ENCODE measurements around the gene VWA3B.

VWA3B gene

DNA sequence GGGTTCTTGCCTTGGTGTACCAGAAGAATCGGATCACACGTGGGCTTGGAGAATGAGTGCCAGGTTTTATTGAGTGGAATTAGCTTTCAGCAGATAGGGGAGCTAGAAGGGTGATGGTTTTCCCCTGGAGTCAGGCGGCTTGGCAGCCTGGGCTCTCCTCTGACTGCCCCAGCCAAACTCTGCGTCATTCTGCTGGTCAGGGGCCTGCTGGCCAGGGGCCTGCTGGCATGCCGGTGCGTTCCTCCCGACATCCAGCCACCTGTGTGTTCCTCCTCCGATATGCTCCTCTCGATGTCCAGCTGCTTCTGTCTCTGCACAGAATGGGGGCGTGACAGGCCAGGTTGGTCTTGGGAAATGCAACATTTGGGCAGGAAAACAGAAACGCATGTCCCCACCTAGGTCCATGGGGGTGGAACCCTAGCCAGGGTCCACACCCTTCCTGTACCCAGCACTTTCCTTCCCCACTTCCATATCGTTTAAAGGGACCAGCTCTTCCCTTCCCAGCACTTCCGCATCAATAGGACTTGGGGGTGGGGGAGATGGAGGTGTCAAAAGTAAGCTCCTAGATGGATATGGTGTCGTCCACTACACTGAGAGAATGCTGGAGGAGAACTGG, 85.3 kb downstream of the VWA3B start:
- DNase-seq (ENCODE audit: low read depth in 2 of 2), result no peak

DNA sequence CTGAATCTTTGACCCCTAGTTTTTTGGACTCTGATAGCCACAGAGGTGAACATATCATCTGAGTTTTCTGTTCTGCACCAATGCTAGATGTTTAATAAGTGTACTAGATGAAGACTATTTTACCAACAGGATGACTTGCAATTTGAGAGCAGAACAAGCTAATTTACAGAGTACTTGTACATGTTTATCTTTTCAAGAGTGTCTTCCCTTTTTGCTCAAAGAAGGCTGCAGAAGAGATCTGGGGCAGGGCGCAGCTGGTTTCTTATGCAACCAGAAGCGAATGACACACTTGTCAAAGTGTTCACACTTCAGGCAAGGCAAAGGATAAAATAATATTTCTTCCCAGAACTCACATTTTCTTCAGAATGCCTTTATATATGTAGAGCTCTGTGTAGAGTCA, 86.0 kb downstream of the VWA3B start:
- DNase-seq (ENCODE audit: low read depth in 2 of 2), result no peak

DNA sequence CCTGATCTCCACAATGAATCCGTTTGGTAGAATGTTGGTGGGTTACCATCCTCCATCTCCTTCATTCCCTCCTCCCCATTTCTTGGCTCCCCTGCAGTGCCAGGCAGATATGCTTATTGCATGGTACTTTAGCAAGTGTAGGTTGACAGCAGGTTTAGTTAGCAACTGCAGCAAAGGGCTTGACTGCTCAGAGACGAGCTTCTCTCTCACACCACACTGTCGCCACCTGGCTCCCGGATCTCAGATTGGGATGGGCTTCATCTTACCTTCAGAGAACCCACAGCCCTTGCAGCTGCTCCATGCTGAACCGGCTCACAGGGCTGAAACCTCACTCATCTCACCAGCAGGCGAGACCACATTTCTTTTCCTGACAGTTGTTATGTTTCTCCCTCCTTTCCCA, 88.8 kb downstream of the VWA3B start:
- no peak for DNase-seq (ENCODE audit: low read depth in 2 of 2)

DNA sequence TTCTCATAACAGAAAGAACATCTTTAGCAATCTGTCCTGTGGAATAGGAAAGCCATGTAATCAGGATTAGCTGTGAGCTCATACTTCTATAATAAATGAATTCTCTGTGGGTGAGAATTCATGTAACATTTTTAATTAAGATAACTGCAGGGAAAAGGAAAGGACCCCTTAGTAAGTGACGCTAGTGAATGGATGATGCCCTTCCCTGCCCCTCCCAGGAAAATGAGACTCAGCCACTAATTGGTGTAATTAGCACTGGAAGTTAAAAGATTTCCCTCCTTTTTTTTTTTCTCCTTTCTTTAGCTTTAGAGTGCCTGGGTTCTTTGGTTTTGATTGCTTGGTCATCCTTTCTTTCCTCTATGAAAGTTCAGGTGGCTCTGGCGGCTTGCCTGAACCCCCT, 90.3 kb downstream of the VWA3B start:
- DNase-seq (ENCODE audit: low read depth in 2 of 2), result no peak

DNA sequence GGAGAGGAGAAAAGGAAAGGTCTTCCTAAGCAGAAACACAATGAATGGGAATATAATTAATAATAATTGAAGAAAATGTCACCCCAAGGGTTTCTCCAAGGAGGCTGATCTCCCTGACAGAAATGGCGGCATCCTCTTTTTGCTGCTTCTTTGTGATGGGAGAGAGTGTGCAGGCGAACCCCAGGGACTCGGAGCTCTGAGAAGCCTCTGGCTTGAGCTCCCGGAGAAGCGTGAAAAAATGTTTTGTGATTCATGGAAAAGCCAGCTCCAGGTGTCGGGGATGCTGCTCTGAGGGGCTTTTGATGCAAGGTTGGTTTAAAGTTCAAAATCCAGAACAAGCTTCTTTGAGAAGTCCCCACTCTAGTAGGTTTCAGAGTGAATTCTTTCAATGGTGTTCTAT, 91.0 kb downstream of the VWA3B start:
- no peak for DNase-seq (ENCODE audit: low read depth in 2 of 2)

GRCh38 chr2:98180456-98180855, 93.5 kb downstream of the VWA3B start:
- no peak for DNase-seq (ENCODE audit: low read depth in 2 of 2)

- no peak for DNase-seq (ENCODE audit: low read depth in 2 of 2)
These were observed 94.4 kb downstream of the VWA3B start for GRCh38 chr2:98181346-98181745.

DNA sequence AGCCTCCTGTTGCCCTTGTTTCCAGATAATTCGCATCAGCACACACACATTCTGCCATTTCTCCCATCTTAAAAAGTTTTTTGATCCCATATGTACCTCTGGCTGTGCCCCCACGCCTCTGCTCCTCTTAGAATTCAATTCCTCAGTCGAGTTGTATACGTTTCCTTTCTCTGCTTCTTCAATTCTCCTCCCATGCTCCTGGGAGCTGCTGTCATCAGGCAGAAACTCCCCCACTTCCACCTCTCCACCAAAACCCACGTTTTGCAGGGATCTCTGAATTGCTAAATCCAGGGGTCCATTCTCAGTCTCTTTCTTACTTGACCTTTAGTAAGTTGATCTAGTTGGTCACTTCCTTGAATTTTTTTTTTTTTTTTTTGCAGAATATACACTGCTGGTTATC, 98.8 kb downstream of the VWA3B start:
- DNase-seq (ENCODE audit: low read depth in 2 of 2), result no peak

- no peak for DNase-seq (ENCODE audit: low read depth in 2 of 2)
These were observed 100.2 kb downstream of the VWA3B start for GRCh38 chr2:98187194-98187593.

- DNase-seq (ENCODE audit: low read depth in 2 of 2), result no peak
These were observed 101.5 kb downstream of the VWA3B start for GRCh38 chr2:98188351-98189046.

DNA sequence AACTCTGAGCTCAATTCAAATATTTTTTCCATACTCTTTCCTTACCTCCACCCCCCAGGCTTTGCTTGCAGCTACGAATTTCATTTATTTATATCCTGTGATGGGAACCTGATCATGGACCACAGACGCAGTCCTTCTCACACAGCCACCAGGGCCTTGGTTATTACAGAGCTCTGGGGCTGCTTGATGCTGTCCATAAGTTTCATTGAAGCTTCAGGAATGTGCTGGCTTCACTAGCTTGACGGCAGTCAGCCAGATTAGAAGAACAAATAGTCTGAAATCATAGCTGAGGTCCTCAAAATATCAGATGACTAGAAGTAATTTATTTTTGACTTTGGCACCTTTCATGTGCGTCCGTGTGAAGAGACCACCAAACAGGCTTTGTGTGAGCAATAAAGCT, 104.9 kb downstream of the VWA3B start:
- no peak for DNase-seq (ENCODE audit: low read depth in 2 of 2)

- no peak for DNase-seq (ENCODE audit: low read depth in 2 of 2)
These were observed 114.6 kb downstream of the VWA3B start for GRCh38 chr2:98201576-98201975.

GRCh38 chr2:98205889-98206288, 118.9 kb downstream of the VWA3B start:
- DNase-seq (ENCODE audit: low read depth in 2 of 2), result no peak

GRCh38 chr2:98212092-98213000, 125.4 kb downstream of the VWA3B start:
- no peak for DNase-seq (ENCODE audit: low read depth in 2 of 2)

DNA sequence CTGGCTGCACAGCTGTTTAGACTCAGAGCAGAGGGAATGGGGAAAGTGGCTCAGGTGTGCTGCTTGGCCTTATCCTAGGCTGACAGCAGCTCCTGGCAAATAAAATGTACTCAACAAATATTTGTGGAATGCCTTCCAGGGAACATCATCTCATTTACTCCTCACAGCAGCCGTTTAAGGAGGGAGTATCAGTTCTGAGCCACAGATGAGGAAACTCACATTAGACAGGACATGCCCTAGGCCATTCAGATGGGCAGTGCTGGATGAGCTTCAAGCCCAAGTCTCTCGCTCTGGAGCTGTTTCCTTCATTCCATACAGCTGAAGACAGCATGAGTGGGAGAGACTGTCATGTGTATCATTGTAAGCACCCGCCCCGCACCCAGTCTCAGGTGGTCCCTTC, 129.6 kb downstream of the VWA3B start:
- no peak for DNase-seq (ENCODE audit: low read depth in 2 of 2)

GRCh38 chr2:98219152-98219551, 132.2 kb downstream of the VWA3B start:
- no peak for DNase-seq (ENCODE audit: low read depth in 2 of 2)

GRCh38 chr2:98233941-98234340, 147.0 kb downstream of the VWA3B start:
- no peak for DNase-seq (ENCODE audit: low read depth in 2 of 2)

DNA sequence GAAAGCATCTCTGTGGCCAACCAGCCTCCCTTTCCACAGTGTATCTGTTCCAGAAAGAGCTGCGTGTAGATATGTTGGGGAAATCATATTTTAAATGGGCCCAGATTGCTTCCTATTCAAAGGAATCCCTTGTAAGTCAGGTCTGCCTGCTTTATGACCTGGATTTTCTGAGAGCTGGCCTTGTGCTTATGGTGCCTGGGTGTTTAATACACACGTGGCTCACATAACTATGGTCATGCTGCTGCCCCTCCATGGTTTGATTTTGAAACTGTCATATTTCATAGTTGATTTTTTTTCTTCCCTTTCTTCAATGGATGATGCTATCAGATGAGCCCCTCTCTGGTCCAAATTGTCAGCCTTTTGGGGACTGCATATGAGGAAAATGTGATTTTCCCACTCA, 147.8 kb downstream of the VWA3B start:
- DNase-seq (ENCODE audit: low read depth in 2 of 2), result no peak

DNA sequence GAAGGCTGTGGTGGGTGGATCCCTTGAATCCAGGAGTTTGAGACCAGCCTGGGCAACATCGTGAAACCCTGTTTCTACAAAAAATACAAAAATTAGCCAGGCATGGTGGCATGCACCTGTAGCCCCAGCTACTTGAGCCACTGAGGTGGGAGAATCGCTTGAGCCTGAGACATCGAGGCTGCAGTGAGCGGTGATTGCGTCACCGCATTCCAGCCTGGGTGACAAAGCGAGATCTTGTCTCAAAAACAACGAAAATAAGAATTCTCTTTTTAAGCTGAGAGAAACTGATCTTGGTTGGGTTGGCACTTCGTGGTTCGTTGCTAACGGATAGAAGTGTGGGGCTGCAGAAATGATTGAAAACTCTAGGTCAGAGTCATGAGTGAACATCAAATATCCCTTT, 150.0 kb downstream of the VWA3B start:
- no peak for DNase-seq (ENCODE audit: low read depth in 2 of 2)

GRCh38 chr2:98240786-98241398, 153.9 kb downstream of the VWA3B start:
- no peak for DNase-seq (ENCODE audit: low read depth in 2 of 2)

DNA sequence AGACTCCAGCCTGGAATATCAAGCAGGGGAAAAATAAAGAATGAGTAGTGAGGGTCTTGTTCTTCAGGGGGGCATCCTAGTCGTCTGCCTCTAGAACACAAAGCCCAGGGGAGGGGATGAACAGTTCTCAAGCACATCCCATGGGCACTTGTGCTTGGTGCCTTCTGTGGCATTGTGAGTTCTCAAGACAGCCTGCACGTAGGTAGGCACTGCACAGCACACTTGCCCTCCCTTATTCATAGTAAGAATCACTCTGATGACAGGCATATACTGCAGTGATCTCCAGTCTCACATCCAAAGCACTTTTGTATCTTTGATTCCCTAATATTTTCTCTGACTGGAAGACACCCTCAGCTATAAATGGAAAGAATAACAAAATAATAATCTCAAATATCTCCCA, 154.6 kb downstream of the VWA3B start:
- DNase-seq (ENCODE audit: low read depth in 2 of 2), result no peak

DNA sequence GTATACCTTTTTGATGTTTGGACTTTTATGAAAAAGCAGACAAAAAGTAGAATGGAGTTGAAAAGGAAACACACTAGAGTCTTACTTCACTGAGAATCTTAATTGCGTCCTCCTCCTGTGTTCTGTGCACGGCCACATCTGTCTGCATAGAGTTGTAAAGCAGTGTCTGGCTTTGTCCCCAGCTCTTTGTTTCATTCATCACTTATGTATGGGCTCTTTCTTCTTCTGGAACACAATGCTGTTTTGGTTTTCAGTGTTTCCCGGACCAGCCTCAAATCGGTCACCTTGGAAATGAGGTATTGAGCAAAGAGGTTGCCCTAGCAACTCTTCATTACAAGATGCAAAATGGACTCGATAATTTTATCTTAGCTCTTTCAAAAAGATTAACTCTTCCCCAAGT, 155.0 kb downstream of the VWA3B start:
- no peak for DNase-seq (ENCODE audit: low read depth in 2 of 2)
